GM19328 (cell line): ENCODE results near the gene SLC9A5.

Experiments used
- ATAC-seq: cut with Tn5 transposase; IDR thresholded peaks from one replicate; pipeline ENCODE4 v1.9.1; 2021; ENCODE audit warnings: mild to moderate bottlenecking, moderate library complexity; ENCODE audit not compliant: unreplicated experiment

The SLC9A5 gene

DNA sequence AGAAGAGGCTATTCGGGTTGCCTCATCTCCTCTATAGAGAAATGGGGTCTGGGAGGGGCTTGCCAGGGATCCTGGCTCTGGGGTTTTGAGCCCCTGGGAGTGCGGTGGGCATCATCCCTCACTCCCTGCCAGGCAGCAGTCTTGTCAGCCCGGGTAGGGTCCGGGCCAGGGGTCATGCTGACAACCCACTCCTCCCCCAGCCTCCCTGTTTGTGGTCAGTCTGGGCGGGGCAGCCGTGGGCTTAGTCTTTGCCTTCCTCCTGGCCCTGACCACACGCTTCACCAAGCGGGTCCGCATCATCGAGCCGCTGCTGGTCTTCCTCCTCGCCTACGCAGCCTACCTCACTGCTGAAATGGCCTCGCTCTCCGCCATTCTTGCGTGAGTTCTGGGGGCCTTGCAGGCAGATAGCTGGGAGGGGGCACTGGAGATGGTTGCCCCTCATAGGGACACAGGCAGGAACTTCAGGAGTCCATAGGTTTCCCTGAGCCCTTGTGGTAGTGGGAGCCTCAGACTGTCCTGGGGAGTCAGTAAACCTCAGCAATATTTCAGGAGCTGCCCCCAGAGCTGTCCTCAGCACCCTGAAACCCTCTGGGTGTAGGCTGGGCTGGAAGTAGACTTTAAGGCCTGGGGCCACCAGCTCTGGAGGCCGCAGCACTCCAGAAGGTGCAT, 6.9 kb downstream of the SLC9A5 start:
- no peak for ATAC-seq

DNA sequence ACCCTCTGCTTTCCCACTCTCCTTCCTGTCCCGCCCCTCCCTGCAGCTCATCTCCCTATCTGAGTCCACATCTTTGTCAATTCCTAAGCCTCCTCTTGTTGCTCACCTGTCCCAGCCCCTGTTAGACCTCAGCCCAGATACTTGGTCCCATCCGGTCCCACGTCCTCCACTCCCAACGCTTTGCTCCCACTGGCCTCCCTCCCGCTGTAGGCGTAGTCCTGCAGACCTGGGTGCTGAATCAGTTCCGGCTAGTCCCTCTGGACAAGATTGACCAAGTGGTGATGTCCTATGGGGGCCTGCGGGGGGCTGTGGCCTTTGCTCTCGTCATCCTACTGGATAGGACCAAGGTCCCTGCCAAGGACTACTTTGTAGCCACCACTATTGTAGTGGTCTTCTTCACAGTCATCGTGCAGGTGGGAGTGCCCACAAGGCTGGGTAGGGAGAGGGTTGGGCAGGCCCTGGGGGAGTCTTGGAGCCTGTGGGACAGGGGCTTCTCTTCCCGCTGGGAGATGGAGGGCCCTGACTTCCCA, 8.0 kb downstream of the SLC9A5 start:
- ATAC-seq = no peak

GRCh38 chr16:67257486-67258160, 8.8 kb downstream of the SLC9A5 start:
- no peak for ATAC-seq

- ATAC-seq = no peak
These were observed 9.5 kb downstream of the SLC9A5 start for GRCh38 chr16:67258161-67258835.

DNA sequence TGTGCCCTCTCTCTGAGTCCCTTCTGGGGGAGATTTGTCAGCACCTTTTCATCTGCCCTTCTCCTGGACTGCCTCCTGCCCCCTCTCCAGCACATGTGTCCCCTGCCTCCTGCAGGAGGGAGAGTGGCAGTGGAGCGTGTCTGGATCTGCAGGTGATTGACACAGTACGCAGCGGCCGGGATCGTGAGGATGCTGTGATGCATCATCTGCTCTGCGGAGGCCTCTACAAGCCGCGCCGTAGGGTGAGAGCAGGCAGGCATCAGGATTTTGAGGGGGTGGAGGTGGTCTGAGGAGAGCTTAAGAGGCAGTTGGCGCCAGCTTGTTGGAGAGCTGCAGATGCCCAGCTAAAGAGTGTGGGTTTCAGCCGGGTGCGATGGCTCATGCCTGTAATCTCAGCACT, 10.9 kb downstream of the SLC9A5 start:
- ATAC-seq = no peak

GRCh38 chr16:67260426-67261063, 11.8 kb downstream of the SLC9A5 start:
- no peak for ATAC-seq

DNA sequence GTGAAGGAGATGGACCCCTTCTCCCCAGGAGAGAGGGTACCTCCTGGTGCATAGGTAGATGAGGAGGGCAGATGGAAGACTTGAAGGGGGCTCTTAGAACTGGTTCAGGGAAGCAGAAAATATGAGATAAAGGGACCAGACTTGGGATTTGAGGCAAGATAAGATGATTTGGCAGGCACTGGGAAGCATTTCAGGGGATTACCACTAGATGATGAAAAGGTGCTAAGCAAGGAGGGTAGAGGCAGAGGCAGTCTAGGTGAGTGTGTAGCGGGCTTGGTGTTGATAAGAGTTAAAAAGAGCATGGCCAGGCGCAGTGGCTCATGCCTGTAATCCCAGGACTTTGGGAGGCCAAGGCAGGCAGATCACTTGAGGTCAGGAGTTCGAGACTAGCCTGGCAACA, 14.4 kb downstream of the SLC9A5 start:
- ATAC-seq = no peak

- ATAC-seq = no peak
These were observed 15.5 kb downstream of the SLC9A5 start for GRCh38 chr16:67264277-67264676.

- ATAC-seq = no peak
These were observed 16.1 kb downstream of the SLC9A5 start for GRCh38 chr16:67264866-67265265.

DNA sequence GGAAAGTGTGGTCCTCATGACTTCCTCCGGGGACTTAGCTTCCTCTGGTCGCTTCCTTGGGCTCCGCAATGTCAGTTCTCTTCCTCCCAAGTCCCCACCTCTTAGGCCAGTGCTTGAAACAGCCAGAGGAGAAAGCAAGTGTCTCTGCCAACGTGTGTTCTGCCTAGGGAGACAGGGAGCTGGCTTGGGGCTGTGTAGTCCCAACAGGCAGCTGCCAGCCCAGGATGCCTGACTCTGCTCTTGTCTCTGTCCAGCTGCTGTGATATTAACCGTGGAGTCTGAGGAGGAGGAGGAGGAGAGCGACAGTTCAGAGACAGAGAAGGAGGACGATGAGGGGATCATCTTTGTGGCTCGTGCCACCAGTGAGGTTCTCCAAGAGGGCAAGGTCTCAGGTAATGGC, 17.1 kb downstream of the SLC9A5 start:
- ATAC-seq = no peak

DNA sequence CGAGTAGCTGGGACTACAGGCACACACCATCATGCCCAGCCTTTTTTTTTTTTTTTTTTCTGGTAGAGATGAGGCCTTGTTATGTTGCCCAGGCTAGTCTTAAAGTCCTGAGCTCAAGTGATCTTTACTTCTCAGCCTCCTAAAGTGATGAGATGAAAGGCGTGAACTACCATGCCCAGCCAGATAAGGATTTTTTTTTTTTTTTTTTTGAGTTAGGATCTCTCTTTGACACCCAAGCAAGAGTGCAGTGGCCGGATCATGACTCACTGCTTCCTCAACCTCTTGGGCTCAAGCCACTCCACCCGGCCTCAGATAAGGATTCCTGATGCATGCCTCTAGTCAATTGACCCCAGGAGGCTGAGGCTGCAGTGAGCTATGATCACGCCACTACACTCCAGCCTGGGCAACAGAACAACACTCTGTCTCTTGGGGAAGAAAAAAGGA, 19.4 kb downstream of the SLC9A5 start:
- no peak for ATAC-seq

- no peak for ATAC-seq
These were observed 21.0 kb downstream of the SLC9A5 start for GRCh38 chr16:67269766-67270165.

GRCh38 chr16:67270931-67271338, 22.2 kb downstream of the SLC9A5 start:
- ATAC-seq = no peak

GRCh38 chr16:67271446-67271845, 22.7 kb downstream of the SLC9A5 start:
- ATAC-seq = no peak

GRCh38 chr16:67275321-67275720, 26.5 kb downstream of the SLC9A5 start:
- no peak for ATAC-seq

DNA sequence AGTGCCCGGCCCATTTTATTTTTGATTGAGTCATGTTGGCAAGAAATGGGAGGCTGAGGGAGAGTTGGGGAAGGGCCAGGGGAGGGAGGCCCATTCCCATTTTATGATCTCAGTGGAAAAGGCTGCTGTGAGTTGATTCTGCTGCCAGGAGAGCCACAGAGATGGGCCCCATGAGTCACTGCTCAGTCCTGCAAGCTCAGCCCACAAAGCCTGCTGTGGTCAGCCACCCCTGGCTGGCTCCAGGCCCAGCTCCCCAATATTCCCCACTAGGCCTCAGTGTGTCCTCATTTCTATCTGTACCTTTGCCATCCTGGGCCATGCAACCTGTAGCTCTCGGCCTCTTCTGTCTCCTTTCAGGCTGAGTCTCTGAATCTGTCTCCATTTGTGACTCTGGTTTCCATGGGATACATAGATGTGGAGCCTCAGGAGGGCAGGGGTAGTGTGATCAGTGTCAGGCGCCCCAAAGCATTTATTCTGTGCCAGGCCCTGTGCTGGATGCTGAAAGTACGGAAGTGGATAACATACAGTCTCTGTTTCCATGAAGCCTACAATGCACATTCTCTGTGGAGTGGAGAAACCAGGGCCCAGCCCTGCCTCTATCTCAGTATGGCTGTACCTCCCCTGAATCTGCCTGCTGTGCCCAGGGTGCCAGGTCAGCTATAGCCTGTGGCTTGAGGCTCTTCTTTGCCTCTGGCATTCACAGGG, 28.7 kb downstream of the SLC9A5 start:
- no peak for ATAC-seq

- no peak for ATAC-seq
These were observed 29.4 kb downstream of the SLC9A5 start for GRCh38 chr16:67277999-67278772.

GRCh38 chr16:67278773-67279295, 30.1 kb downstream of the SLC9A5 start:
- peak; percentile 23 for ATAC-seq

DNA sequence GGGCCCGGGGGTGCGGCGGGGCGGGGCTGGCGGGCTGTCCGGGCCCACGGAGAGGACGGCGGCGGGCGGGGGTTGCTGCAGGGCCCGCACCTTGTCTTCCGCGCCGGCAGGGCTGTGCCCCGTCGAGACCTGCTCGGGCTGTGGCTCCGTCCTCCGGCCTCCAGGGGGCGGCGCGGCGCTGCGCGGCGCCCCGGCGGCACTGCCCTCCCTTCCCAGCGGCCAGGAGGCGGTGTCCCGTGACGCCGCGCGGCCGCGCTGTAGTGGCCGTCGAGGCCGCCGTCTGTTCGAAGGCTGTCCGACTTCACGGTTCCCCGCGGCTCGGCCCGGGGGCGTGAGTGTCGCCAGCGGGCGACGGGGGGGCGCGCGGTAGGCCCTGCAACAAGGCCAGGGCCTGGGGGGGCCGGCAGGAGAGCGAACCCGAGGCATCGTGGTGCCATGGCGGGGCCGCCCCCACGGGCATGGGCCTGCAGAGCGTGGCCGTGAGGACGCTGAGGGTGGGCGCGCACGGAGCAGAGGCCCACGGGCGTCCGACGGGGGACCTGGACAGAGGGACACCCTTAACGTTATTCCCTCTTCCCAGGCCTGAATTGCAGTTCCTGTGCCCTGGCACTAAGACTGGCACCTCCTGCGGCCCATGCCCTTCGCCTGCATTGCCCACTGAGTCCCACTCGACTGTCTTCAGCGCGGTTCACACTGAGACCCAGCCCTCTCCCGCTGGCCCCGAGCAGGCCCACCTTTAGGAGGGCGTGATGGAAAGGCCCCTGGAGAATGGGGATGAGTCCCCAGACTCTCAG, 30.7 kb downstream of the SLC9A5 start, which contains the start of gene PLEKHG4:
PLEKHG4 (plus strand) TSS at position 237 of the 794 bp plus-strand sequence; CDS start at position 750, 513 bp downstream.
- ATAC-seq = peak; percentile 87
